Measurements from ENCODE around the gene RMRP.

DNA sequence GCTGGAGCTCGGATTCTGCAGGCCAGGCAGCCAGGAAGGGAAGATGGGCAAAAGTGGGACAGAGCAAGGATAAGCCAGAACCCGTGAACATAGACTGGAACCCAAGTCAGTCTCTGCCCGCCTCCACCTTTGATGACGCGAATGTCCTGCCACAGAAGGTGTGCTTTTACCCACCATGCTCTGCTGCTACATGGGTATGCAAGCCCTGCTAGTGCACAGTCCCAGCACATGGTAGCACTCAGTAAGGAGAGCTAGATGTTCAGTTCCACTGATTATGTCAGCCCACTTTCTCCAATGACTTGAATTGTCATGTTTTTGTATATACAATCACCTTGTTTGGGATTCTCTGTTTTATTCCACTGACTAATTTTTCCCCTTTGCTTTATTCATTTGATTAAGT is 28.2 kb downstream of the RMRP start:
- TF ChIP-seq, protein P1, sequence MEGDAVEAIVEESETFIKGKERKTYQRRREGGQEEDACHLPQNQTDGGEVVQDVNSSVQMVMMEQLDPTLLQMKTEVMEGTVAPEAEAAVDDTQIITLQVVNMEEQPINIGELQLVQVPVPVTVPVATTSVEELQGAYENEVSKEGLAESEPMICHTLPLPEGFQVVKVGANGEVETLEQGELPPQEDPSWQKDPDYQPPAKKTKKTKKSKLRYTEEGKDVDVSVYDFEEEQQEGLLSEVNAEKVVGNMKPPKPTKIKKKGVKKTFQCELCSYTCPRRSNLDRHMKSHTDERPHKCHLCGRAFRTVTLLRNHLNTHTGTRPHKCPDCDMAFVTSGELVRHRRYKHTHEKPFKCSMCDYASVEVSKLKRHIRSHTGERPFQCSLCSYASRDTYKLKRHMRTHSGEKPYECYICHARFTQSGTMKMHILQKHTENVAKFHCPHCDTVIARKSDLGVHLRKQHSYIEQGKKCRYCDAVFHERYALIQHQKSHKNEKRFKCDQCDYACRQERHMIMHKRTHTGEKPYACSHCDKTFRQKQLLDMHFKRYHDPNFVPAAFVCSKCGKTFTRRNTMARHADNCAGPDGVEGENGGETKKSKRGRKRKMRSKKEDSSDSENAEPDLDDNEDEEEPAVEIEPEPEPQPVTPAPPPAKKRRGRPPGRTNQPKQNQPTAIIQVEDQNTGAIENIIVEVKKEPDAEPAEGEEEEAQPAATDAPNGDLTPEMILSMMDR (IDR thresholded peaks at IDR 0.05): no peak
- no peak for TF ChIP-seq POLR2A (IDR thresholded peaks at IDR 0.05)

Data from esophagus squamous epithelium (tissue), 4 donors.